ENCODE results near the gene PTPRE.

PTPRE gene

DNA sequence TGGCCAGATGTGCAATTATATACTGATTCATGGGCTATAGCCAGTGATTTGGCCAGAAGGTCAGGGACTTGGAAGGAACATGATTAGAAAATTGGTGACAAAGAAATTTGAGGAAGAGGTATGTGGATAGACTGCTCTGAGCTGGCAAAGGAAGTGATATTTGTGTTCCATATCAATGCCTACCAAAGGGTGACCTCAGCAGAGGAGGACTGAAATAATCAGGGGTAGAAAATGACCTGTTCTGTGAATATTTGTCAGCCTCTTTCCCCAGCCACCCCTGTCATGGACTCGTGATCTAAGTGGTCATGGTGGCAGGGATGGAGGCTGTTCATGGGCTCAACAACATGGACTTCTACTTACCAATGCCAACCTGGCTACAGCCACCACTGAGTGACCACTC, 47.0 kb downstream of the PTPRE start:
- TF ChIP-seq GATA3 (IDR thresholded peaks at IDR 0.05; ENCODE audit: low read depth, low read length) (no peak), GATA2 (IDR thresholded peaks at IDR 0.05; ENCODE audit: low read depth, low read length) (no peak)

- no peak for TF ChIP-seq GATA3 (IDR thresholded peaks at IDR 0.05; ENCODE audit: low read depth, low read length)
- TF ChIP-seq GATA2 (IDR thresholded peaks at IDR 0.05; ENCODE audit: low read depth, low read length): no peak
These were observed 52.5 kb downstream of the PTPRE start for GRCh38 chr10:127959428-127959827.

DNA sequence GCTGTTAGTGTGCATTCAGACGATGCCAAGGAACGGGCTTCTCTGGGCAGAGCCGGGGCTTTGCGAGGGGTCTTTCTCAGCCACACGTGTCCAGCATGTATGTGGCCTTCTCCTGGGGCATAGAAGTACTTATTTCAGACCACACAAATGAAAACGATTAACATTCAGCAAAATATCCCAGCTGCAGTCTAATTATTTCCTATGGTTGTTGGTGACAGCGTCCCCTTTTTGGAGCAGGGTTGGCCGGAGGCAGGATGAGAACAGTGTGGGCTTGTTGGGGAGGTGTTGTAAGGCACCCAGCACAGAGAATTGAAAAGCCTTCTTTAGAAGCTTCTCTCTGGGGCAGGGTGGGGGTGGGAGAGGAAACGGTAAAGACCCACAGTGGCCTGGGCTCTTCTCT, 54.2 kb downstream of the PTPRE start:
- no peak for TF ChIP-seq GATA3 (IDR thresholded peaks at IDR 0.05; ENCODE audit: low read depth, low read length)
- no peak for TF ChIP-seq GATA2 (IDR thresholded peaks at IDR 0.05; ENCODE audit: low read depth, low read length)

GRCh38 chr10:127962205-127962604, 55.3 kb downstream of the PTPRE start:
- TF ChIP-seq GATA2 (IDR thresholded peaks at IDR 0.05; ENCODE audit: low read depth, low read length) (no peak), GATA3 (IDR thresholded peaks at IDR 0.05; ENCODE audit: low read depth, low read length) (no peak)

DNA sequence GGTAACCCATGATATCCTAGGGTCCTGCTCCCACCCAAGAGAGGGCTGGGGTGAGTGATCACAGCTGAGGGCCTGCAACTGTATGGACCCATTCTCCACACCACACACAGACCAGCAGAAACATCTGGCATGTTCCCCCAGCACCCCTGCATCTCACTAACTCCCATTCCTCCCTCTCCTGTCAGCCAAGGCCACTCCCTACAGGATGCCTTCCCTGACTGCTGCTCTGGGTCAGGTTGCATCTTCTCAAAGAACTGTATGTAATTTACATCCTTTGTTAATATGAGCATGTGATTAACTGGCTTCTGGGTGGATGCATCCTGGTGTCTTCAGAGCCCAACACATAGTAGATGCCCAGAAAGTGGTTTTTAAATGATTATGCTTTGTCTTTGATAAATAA, 56.2 kb downstream of the PTPRE start:
- TF ChIP-seq GATA3 (IDR thresholded peaks at IDR 0.05; ENCODE audit: low read depth, low read length): no peak
- no peak for TF ChIP-seq GATA2 (IDR thresholded peaks at IDR 0.05; ENCODE audit: low read depth, low read length)

- no peak for TF ChIP-seq GATA3 (IDR thresholded peaks at IDR 0.05; ENCODE audit: low read depth, low read length)
- no peak for TF ChIP-seq GATA2 (IDR thresholded peaks at IDR 0.05; ENCODE audit: low read depth, low read length)
These were observed 57.7 kb downstream of the PTPRE start for GRCh38 chr10:127964621-127965020.

DNA sequence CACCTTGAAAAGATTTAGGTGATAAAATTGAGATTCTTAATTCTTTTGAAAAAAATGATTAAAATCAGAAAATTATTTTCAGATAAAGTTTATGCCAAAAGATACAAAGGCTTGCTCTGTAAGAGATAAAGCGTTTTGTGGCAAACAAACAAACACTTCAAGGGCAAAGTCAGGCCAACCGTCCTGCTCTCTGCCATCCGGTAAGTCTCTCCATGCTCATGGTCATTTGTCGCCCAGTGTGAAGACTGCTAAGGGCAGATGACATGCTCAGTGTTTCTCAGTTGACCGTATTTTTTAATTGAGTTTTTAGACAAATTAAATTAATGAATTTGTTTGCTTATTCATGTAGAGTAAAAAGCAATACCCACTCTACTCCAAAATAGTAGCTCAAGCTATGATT, 60.0 kb downstream of the PTPRE start:
- TF ChIP-seq GATA2 (IDR thresholded peaks at IDR 0.05; ENCODE audit: low read depth, low read length) (no peak), GATA3 (IDR thresholded peaks at IDR 0.05; ENCODE audit: low read depth, low read length) (no peak)

DNA sequence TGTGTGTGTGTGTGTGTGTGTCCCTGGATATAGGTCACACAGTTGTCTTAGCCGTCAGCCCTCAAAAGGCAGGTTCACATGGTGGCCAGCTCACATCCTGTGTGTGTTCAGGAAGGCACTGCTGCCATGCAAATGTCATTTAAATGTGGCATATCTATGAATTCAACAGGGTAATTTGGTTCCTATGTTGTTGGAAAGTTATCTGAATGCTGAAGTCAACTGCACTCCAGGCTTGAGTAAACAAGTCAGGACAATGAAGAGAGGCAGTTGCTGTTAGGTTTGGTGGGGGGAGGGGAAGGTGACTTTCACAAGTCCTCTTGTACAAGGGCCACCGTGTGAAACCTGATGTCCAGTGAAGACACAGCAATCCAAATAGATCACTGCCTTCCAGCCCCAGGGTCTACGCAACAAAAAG, 61.1 kb downstream of the PTPRE start:
- TF ChIP-seq GATA3 (IDR thresholded peaks at IDR 0.05; ENCODE audit: low read depth, low read length) (no peak), GATA2 (IDR thresholded peaks at IDR 0.05; ENCODE audit: low read depth, low read length) (no peak)

DNA sequence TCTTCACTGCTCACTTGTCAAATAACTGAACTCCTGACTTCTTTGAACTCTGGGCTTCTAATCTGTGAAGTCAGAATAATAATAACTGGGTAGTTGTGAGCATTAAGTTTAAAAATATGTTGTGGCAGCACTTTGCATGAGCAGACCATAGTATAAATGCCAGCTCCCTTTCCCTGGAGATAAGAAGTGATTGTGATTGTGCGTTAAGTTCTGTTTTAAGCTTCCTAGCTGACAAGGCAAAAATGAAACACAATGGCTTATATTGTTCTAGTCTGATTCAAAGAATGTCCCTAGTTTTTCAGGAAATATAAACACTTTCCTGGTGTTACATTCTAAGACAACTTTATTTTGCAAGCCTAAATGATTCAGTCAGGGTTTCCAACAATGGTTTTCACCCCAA, 61.8 kb downstream of the PTPRE start:
- TF ChIP-seq GATA3 (IDR thresholded peaks at IDR 0.05; ENCODE audit: low read depth, low read length) (no peak), GATA2 (IDR thresholded peaks at IDR 0.05; ENCODE audit: low read depth, low read length) (no peak)

GRCh38 chr10:127971101-127971946, 64.4 kb downstream of the PTPRE start:
- TF ChIP-seq GATA2 (IDR thresholded peaks at IDR 0.05; ENCODE audit: low read depth, low read length): no peak
- TF ChIP-seq GATA3 (IDR thresholded peaks at IDR 0.05; ENCODE audit: low read depth, low read length): no peak

DNA sequence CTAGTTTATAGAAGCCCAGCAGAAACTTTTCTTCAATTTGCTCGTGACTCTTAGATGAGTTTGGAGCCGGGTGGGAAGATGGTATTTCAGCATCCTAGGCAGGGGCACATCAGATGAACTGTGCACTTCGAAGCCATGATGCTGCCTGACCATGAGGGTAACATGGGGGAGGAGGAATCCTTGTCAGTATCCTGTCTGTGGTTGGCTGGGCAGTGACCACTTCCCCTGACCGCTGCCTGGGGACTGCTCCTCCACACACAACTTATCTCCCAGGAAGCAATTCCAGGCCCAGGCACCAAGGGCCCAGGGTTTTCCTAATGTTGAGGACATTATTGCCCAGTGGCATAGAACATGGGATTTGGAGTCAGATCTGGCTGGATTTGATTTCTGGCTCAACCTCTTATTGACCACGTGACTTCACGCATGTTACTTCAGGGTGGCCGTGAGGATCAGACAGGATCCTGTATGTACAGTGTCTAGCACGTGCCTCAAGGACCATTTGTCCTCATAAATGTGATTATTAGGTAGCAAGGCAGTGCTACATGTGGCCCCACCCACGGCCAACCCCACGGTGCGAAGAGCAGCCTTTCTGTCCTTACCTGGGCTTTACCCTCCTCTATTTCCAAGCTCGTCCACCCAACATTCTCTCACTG, 65.2 kb downstream of the PTPRE start:
- no peak for TF ChIP-seq GATA2 (IDR thresholded peaks at IDR 0.05; ENCODE audit: low read depth, low read length)
- no peak for TF ChIP-seq GATA3 (IDR thresholded peaks at IDR 0.05; ENCODE audit: low read depth, low read length)

GRCh38 chr10:127972751-127973357, 66.0 kb downstream of the PTPRE start:
- TF ChIP-seq GATA3 (IDR thresholded peaks at IDR 0.05; ENCODE audit: low read depth, low read length): no peak
- TF ChIP-seq GATA2 (IDR thresholded peaks at IDR 0.05; ENCODE audit: low read depth, low read length): no peak

GRCh38 chr10:127973791-127974311, 66.9 kb downstream of the PTPRE start:
- TF ChIP-seq GATA3 (IDR thresholded peaks at IDR 0.05; ENCODE audit: low read depth, low read length) (no peak), GATA2 (IDR thresholded peaks at IDR 0.05; ENCODE audit: low read depth, low read length) (no peak)

DNA sequence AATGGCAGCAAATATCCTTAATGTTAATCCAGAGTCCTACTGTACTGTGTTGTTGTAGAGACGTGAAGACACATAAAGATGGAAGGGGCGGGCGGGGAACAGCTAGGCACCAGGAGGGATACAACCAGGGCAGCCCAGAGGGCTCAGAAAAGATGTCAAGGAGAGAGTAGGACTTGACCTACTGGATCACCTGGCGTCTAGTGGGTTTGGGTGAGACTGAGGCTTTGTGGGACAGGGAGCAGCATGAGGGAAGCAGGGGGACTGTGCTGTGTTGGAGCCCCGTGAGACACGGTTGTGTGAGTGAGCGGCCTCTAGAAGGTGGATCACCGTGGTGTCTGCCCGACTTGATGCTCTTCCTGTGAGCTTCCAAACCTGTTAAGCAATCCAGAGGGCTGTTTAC, 68.0 kb downstream of the PTPRE start:
- TF ChIP-seq GATA3 (IDR thresholded peaks at IDR 0.05; ENCODE audit: low read depth, low read length) (no peak), GATA2 (IDR thresholded peaks at IDR 0.05; ENCODE audit: low read depth, low read length) (no peak)

Measured in SH-SY5Y (cell line).